B cell (primary cell): ENCODE measurements around the gene CYB5D1. TPM values are rescaled to one million over a fixed set of nuclear protein-coding genes. Genes with fewer than 3 reads are reported as not detected.

Source experiments
- ATAC-seq: fragments of 200-7000 bp; cut with Tn5 transposase; one replicate; pipeline ENCODE4 v1.10.0; 2021; ENCODE audit warnings: low read depth, mild to moderate bottlenecking, moderate number of reproducible peaks, moderate library complexity
- CTCF ChIA-PET: fragments of 350-600 bp; sonication (Branson Sonifier 250); formaldehyde crosslinking; loops from one replicate; lab custom pipeline; 2021; ENCODE audit warnings: antibody characterized with exemption, inconsistent platforms; lab: Charles Lee
- POLR2A ChIA-PET: fragments of 350-600 bp; sonication (Branson Sonifier 250); formaldehyde crosslinking; loops from one replicate; lab custom pipeline; 2021; ENCODE audit warnings: antibody characterized with exemption; lab: Charles Lee
- DNase-seq: peaks from one replicate; pipeline ENCODE4 v3.0.0; 2013
- H2AFZ ChIP-seq: 2 replicates; pipeline ENCODE4 v1.6.1; 2012; ENCODE audit warnings: mild to moderate bottlenecking, low read depth, low read length; ENCODE audit not compliant: insufficient read depth, poor library complexity, severe bottlenecking
- H3K27ac ChIP-seq, 2 donors: 1 replicate in 1 of 2; 2 replicates in 1 of 2; pipeline ENCODE4 v1.5.1; 2012 to 2013; ENCODE audit warnings: low read length in 2 of 2, mild to moderate bottlenecking in 2 of 2, moderate library complexity in 1 of 2
- H3K27me3 ChIP-seq, 4 experiments: fragments of 200-600 bp in 1 of 4; sonication (generic) in 1 of 4; replicated peaks in 1 of 4; 1 replicate in 2 of 4; 2 replicates in 2 of 4; pipeline versions ENCODE4 v1.6.1 to v1.7.0; 2013 to 2016; ENCODE audit warnings: low read length in 3 of 4, mild to moderate bottlenecking in 2 of 4, mixed read lengths in 1 of 4, moderate library complexity in 1 of 4; ENCODE audit not compliant: insufficient read depth in 4 of 4, control insufficient read depth in 3 of 4; ENCODE audit errors: control extremely low read depth in 1 of 4
- H3K36me3 ChIP-seq, 2 experiments: replicated peaks in 1 of 2; 1 replicate in 1 of 2; 2 replicates in 1 of 2; pipeline versions ENCODE4 v1.6.1 to v1.7.1; 2013; ENCODE audit warnings: low read length in 1 of 2; ENCODE audit not compliant: insufficient read depth in 2 of 2, control insufficient read depth in 1 of 2; ENCODE audit errors: control extremely low read depth in 1 of 2, extremely low read depth in 1 of 2
- H3K4me1 ChIP-seq, 2 donors: fragments of 200-600 bp in 1 of 2; sonication (generic) in 1 of 2; 1 replicate in 1 of 2; 2 replicates in 1 of 2; pipeline versions ENCODE4 v1.5.1 to v1.6.1; 2013 to 2017; ENCODE audit warnings: low read length in 2 of 2; ENCODE audit not compliant: control insufficient read depth in 2 of 2, insufficient read depth in 2 of 2
- H3K4me2 ChIP-seq: replicated peaks from 2 replicates; pipeline ENCODE3; 2012; ENCODE audit warnings: mild to moderate bottlenecking, low read depth, low read length; ENCODE audit not compliant: poor library complexity, severe bottlenecking
- H3K4me3 ChIP-seq, 5 experiments: fragments of 200-600 bp in 1 of 5; sonication (generic) in 1 of 5; 1 replicate in 3 of 5; 2 replicates in 2 of 5; pipeline versions ENCODE4 v1.5.1 to v1.7.0; 2011 to 2016; ENCODE audit warnings: low read length in 4 of 5, mild to moderate bottlenecking in 4 of 5, low read depth in 2 of 5, control low read depth in 1 of 5, moderate library complexity in 1 of 5; ENCODE audit not compliant: insufficient read depth in 1 of 5; ENCODE audit errors: control extremely low read depth in 1 of 5, extremely low read depth in 1 of 5
- H3K79me2 ChIP-seq: fragments of 200-600 bp; sonication (generic); one replicate; pipeline ENCODE4 v1.6.0; 2016; ENCODE audit warnings: low read length; ENCODE audit not compliant: control insufficient read depth, insufficient read depth
- H3K9ac ChIP-seq: fragments of 200-600 bp; sonication (generic); 2 replicates; pipeline ENCODE4 v1.6.1; 2017; ENCODE audit warnings: mild to moderate bottlenecking, low read length, moderate library complexity
- H3K9me3 ChIP-seq, 3 donors: one replicate each; pipeline versions ENCODE4 v1.6.1 to v1.7.1; 2013; ENCODE audit warnings: low read length in 2 of 3; ENCODE audit not compliant: control insufficient read depth in 2 of 3, insufficient read depth in 1 of 3; ENCODE audit errors: control extremely low read depth in 1 of 3
- H4K20me1 ChIP-seq: 2 replicates; pipeline ENCODE4 v1.6.0; 2012; ENCODE audit warnings: mild to moderate bottlenecking, low read length; ENCODE audit not compliant: insufficient read depth, control insufficient read depth, poor library complexity, severe bottlenecking
- H3K27ac Mint-ChIP-seq: one replicate; pipeline ENCODE4 v1.8.0; 2021; ENCODE audit warnings: mixed read lengths
- H3K27me3 Mint-ChIP-seq: one replicate; pipeline ENCODE4 v1.8.0; 2021; ENCODE audit warnings: mixed read lengths
- H3K4me1 Mint-ChIP-seq: one replicate; pipeline ENCODE4 v1.8.0; 2021; ENCODE audit warnings: mixed read lengths
- H3K4me3 Mint-ChIP-seq: one replicate; pipeline ENCODE4 v1.8.0; 2021; ENCODE audit warnings: mixed read lengths
- H3K9me3 Mint-ChIP-seq: one replicate; pipeline ENCODE4 v1.8.0; 2022; ENCODE audit warnings: mixed read lengths; ENCODE audit not compliant: insufficient read depth
- EZH2 ChIP-seq: IDR thresholded peaks from 2 replicates; pipeline ENCODE4 v1.6.1; 2012; ENCODE audit warnings: borderline replicate concordance, low read depth, mild to moderate bottlenecking, moderate library complexity, low read length; ENCODE audit not compliant: insufficient read depth, poor library complexity, severe bottlenecking
- WGBS: methylation state at CpG from one replicate; pipeline ENCODE4 v1.1.5; 2013; ENCODE audit warnings: missing lambda C conversion rate; ENCODE audit not compliant: insufficient coverage; 5-methylcytosine and 5-hydroxymethylcytosine counted together
- intact Hi-C: fragments of 100-400 bp; cut with micrococcal nuclease; formaldehyde crosslinking; loops from one replicate; pipeline ENCODE4 v1.10.0; 2022
- polyA plus RNA-seq: library from polyadenylated mRNA; depleted of rRNA; stranded (reverse); fragments of >200 nt; gene quantifications from 2 replicates; pipeline ENCODE4 v1.2.3, GENCODE V29; 2012
- total RNA-seq, 2 donors: library from RNA; stranded (reverse); fragments of 120-200 nt in 1 of 2; gene quantifications; 1 replicate in 1 of 2; 2 replicates in 1 of 2; pipeline versions ENCODE4 v1.2.3 to v1.2.4, GENCODE V29; 2013 to 2022
- TF ChIP-seq, protein P1 (sequence below): fragments of 200-600 bp; IDR thresholded peaks from one replicate; pipeline ENCODE4 v1.8.0; 2022; ENCODE audit warnings: antibody characterized with exemption, mild to moderate bottlenecking

CYB5D1 gene
- total and polyA plus RNA-seq, 2 donors (not counting 1 experiment from before 2014, with no cell fraction given) = 6.3 to 10.2 TPM

DNA sequence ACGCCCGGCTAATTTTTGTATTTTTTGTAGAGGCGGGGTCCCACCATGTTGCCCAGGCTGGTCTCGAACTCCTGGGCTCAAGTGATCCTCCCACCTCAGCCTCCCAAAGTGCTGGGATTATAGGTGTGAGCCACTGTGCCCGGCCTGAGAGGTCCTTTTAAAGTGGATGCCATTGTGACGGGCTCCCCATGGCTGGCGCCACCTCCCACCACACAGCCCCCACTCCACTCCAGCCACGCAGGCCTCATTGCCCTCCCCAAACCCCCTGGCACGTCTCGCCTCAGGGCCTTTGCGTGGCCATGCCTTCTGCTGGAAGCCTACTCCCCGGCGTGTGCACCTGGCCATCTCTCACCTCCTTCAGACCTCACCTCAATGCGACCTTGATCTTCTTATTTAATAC lies 35.7 kb upstream of the CYB5D1 start:
- Histone ChIP-seq H3K79me2 (no peaks in the 10 kb centered on the region), H3K27ac (no peak overlapping the region), H3K4me2 (no peak overlapping the region), H3K9ac (no peak overlapping the region), H2AFZ (no peak overlapping the region), H4K20me1 (no peaks in the 10 kb centered on the region), H3K4me1 (no peaks in the 10 kb centered on the region), H3K4me3 (no peak overlapping the region), H3K9me3 (no peaks in the 10 kb centered on the region), H3K27me3 (no peaks in the 10 kb centered on the region), H3K36me3 (no peaks in the 10 kb centered on the region)
- H3K4me3 Mint-ChIP-seq = no peak overlapping the region
- H3K4me1 Mint-ChIP-seq = no peaks in the 10 kb centered on the region
- peaks cover 16% of the 10 kb centered on the region for H3K27me3 Mint-ChIP-seq
- intact Hi-C loops = loop anchor here (1.0 kb wide), 5 partner anchors 12 to 235 kb away; partner anchors contain the start of gene KDM6B
- no peak overlapping the region for H3K27ac Mint-ChIP-seq
- ATAC-seq (no peak), DNase-seq (no peak)
- no peaks in the 10 kb centered on the region for H3K9me3 Mint-ChIP-seq
- POLR2A ChIA-PET = interaction anchor here (1.0 kb wide), 1 partner anchor 11 kb away, joined by 3 read pairs; no protein-coding TSS in a partner anchor
- WGBS = 84% methylated on average over 13 of the region's 14 CpGs
- TF ChIP-seq, protein P1, sequence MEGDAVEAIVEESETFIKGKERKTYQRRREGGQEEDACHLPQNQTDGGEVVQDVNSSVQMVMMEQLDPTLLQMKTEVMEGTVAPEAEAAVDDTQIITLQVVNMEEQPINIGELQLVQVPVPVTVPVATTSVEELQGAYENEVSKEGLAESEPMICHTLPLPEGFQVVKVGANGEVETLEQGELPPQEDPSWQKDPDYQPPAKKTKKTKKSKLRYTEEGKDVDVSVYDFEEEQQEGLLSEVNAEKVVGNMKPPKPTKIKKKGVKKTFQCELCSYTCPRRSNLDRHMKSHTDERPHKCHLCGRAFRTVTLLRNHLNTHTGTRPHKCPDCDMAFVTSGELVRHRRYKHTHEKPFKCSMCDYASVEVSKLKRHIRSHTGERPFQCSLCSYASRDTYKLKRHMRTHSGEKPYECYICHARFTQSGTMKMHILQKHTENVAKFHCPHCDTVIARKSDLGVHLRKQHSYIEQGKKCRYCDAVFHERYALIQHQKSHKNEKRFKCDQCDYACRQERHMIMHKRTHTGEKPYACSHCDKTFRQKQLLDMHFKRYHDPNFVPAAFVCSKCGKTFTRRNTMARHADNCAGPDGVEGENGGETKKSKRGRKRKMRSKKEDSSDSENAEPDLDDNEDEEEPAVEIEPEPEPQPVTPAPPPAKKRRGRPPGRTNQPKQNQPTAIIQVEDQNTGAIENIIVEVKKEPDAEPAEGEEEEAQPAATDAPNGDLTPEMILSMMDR = no peak
- no peak for TF ChIP-seq EZH2
- CTCF ChIA-PET = interaction anchor here (0.9 to 3.0 kb wide), 14 partner anchors 10 to 235 kb away, joined by 3 to 17 read pairs (median 6); no protein-coding TSS in a partner anchor

DNA sequence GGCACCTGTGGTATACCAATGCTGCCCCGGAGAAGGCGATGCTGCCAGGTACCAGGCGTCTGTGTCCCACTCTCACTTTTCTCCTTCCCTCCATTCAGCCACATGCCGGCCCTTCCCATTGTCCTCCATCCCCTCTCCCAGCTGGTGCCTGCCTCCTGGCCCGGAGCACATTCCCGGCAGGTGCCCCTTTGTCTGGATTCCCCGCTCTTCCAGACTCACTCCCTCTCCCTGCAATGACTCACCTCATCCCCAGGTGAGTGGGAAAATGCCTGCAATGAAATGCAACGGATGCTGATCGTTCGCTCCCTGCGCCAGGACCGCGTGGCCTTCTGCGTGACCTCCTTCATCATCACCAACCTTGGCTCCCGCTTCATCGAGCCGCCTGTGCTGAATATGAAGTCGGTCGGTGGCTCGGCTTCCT lies 34.2 kb upstream of the CYB5D1 start:
- Histone ChIP-seq H3K27ac (no peak overlapping the region), H4K20me1 (no peaks in the 10 kb centered on the region), H2AFZ (no peak overlapping the region), H3K4me2 (no peak overlapping the region), H3K4me3 (no peak overlapping the region), H3K36me3 (no peaks in the 10 kb centered on the region), H3K79me2 (no peaks in the 10 kb centered on the region), H3K9ac (no peak overlapping the region), H3K9me3 (no peaks in the 10 kb centered on the region), H3K27me3 (no peaks in the 10 kb centered on the region), H3K4me1 (no peaks in the 10 kb centered on the region)
- ChIA-PET POLR2A (no interaction called here), CTCF (interaction anchor here (0.9 to 2.2 kb wide), 14 partner anchors 9 to 296 kb away, joined by 3 to 11 read pairs (median 5); partner anchors contain the start of gene NAA38)
- Mint-ChIP-seq H3K27ac (no peak overlapping the region), H3K9me3 (no peaks in the 10 kb centered on the region), H3K4me3 (no peak overlapping the region), H3K4me1 (no peaks in the 10 kb centered on the region), H3K27me3 (peaks cover 16% of the 10 kb centered on the region)
- intact Hi-C loops = no loop called here
- no peak for ATAC-seq
- WGBS = 96% methylated on average over 20 of the region's 20 CpGs
- DNase-seq = no peak
- TF ChIP-seq, protein P1 = no peak
- TF ChIP-seq EZH2 = no peak
